ENCODE results near the gene HYAL1.

DNA sequence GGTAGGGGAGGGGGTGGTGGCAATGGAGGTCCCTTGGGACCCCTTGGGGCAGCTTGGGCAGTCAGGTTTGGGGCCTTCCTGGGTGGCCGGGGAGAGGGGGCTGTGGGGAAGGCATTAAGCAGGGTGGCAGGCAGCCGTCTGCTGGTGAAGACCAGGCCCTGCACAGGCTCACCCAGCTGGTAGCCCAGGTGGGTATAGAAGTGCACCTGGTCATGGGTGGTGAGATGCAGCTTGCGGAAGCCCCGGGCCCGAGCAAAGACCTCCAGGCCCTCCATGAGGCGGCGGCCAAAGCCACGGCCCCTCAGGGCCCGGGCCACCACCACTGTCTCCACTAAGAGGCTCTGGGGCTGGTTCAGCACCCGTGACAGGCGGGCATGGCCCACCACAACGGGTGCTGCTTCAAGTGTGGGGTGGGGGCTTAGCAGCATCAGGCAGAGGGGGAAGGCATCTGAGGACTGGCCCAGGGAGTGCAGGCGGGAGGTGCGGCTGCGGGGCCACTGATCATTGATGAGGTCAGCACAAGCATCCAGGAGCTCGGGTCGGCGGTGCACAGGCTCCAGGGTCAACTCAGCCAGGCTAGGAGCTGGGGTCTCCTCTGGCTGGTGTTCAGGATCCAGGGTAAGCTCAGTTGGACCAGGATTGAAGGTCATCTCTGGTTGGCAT is 6.5 kb downstream of the HYAL1 start:
- TF ChIP-seq, protein P1, sequence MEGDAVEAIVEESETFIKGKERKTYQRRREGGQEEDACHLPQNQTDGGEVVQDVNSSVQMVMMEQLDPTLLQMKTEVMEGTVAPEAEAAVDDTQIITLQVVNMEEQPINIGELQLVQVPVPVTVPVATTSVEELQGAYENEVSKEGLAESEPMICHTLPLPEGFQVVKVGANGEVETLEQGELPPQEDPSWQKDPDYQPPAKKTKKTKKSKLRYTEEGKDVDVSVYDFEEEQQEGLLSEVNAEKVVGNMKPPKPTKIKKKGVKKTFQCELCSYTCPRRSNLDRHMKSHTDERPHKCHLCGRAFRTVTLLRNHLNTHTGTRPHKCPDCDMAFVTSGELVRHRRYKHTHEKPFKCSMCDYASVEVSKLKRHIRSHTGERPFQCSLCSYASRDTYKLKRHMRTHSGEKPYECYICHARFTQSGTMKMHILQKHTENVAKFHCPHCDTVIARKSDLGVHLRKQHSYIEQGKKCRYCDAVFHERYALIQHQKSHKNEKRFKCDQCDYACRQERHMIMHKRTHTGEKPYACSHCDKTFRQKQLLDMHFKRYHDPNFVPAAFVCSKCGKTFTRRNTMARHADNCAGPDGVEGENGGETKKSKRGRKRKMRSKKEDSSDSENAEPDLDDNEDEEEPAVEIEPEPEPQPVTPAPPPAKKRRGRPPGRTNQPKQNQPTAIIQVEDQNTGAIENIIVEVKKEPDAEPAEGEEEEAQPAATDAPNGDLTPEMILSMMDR (IDR thresholded peaks at IDR 0.05): no peak
- TF ChIP-seq POLR2A (IDR thresholded peaks at IDR 0.05): no peak

Measured in tibial nerve (tissue), 3 donors.